Naive thymus-derived CD8-positive, alpha-beta T cell (primary cell): ENCODE data around the gene PDE12. TPM values are rescaled to one million over a fixed set of nuclear protein-coding genes. Genes with fewer than 3 reads are reported as not detected.

ENCODE experiments used
- ATAC-seq, 2 donors: fragments of 150-1000 bp; cut with Tn5 transposase in 1 of 2; sonication (Bioruptor Pico), chemical (Tn5 transposase) in 1 of 2; 1 replicate in 1 of 2; 2 replicates in 1 of 2; pipeline ENCODE4 v1.10.0; 2021; ENCODE audit warnings: mild to moderate bottlenecking in 2 of 2, moderate library complexity in 2 of 2
- POLR2A ChIA-PET: fragments of 350-600 bp; sonication (Branson Sonifier 250); formaldehyde crosslinking; loops from one replicate; lab custom pipeline; 2021; ENCODE audit warnings: antibody characterized with exemption; lab: Charles Lee
- DNase-seq, 10 donors: peaks; one replicate each; pipeline versions ENCODE4 v3.0.0 to v3.0.0-alpha.2; 2020 to 2022
- H3K27ac Mint-ChIP-seq, 10 donors: one replicate each; pipeline ENCODE4 v1.8.0; 2020 to 2022; ENCODE audit warnings: mild to moderate bottlenecking in 10 of 10, mixed read lengths in 10 of 10, moderate library complexity in 4 of 10, inconsistent platforms in 1 of 10
- H3K27me3 Mint-ChIP-seq, 5 donors: one replicate each; pipeline ENCODE4 v1.8.0; 2021 to 2022; ENCODE audit warnings: mixed read lengths in 5 of 5
- H3K36me3 Mint-ChIP-seq, 3 donors: one replicate each; pipeline ENCODE4 v1.8.0; 2020 to 2022; ENCODE audit warnings: mixed read lengths in 3 of 3, mild to moderate bottlenecking in 2 of 3, inconsistent platforms in 1 of 3
- H3K4me1 Mint-ChIP-seq, 4 donors: one replicate each; pipeline ENCODE4 v1.8.0; 2021 to 2022; ENCODE audit warnings: mixed read lengths in 4 of 4
- H3K4me3 Mint-ChIP-seq, 10 donors: one replicate each; pipeline ENCODE4 v1.8.0; 2020 to 2022; ENCODE audit warnings: mild to moderate bottlenecking in 10 of 10, mixed read lengths in 10 of 10, moderate library complexity in 6 of 10, inconsistent platforms in 1 of 10
- H3K9me3 Mint-ChIP-seq, 9 donors: one replicate each; pipeline ENCODE4 v1.8.0; 2020 to 2022; ENCODE audit warnings: mixed read lengths in 9 of 9, mild to moderate bottlenecking in 3 of 9, inconsistent platforms in 1 of 9, moderate library complexity in 1 of 9
- polyA plus RNA-seq, 3 donors: library from polyadenylated mRNA; unstranded; fragments of 300-500 nt; fragmentation: Illumina TruSeq; gene quantifications; one replicate each; pipeline ENCODE4 v1.2.3, GENCODE V29; 2021
- total RNA-seq, 8 experiments: library from RNA in 2 of 8; stranded (reverse) in 2 of 8; gene quantifications; one replicate each; pipeline ENCODE4 v1.2.3 and lab custom pipeline; 2021 to 2026

Gene PDE12
- total and polyA plus RNA-seq, 5 experiments from 2014 or later, result 11.3 to 26.2 (median 17.5) TPM

- H3K27ac Mint-ChIP-seq, result peak overlapping the region; percentile 97 to 100 (median 99)
- ATAC-seq (peak; percentile 31 to 49), DNase-seq (peak in 8 of 10 donors; percentile 7 to 67 (median 36))
- peak overlapping the region; percentile 74 to 100 (median 95) for H3K4me3 Mint-ChIP-seq
- H3K27me3 Mint-ChIP-seq, result no peaks in the 10 kb centered on the region
- H3K36me3 Mint-ChIP-seq, result peaks cover 0 to 38% (median 8%) of the 10 kb centered on the region in 3 donors
- no peaks in the 10 kb centered on the region for H3K9me3 Mint-ChIP-seq
- POLR2A ChIA-PET, result interaction anchor here (0.6 to 4.4 kb wide), 12 partner anchors 10 to 525 kb away, joined by 3 to 73 read pairs (median 4); partner anchors contain the start of genes ARF4, DENND6A and SLMAP
- peaks cover 7 to 54% (median 41%) of the 10 kb centered on the region in 4 donors for H3K4me1 Mint-ChIP-seq
These were observed 1.0 kb downstream of the PDE12 start for GRCh38 chr3:57557085-57557537.

- Mint-ChIP-seq H3K27me3 (no peaks in the 10 kb centered on the region), H3K27ac (peak overlapping the region in 3 of 10 donors; percentile 16 to 58 (median 27)), H3K4me3 (peak overlapping the region in 8 of 10 donors; percentile 5 to 74 (median 61)), H3K9me3 (no peaks in the 10 kb centered on the region), H3K36me3 (peaks cover 0 to 45% (median 11%) of the 10 kb centered on the region in 3 donors), H3K4me1 (peaks cover 9 to 62% (median 44%) of the 10 kb centered on the region in 4 donors)
- DNase-seq, result no peak
- no peak for ATAC-seq
- POLR2A ChIA-PET, result no interaction called here
These were observed 3.5 kb downstream of the PDE12 start for GRCh38 chr3:57559526-57559925.

GRCh38 chr3:57569859-57570450, 13.9 kb downstream of the PDE12 start:
- POLR2A ChIA-PET, result interaction anchor here (0.5 to 1.3 kb wide), 3 partner anchors 16 to 123 kb away, joined by 3 read pairs; partner anchors contain the start of gene DENND6A
- Mint-ChIP-seq H3K27me3 (no peaks in the 10 kb centered on the region), H3K4me1 (peaks cover 0 to 6% (median 5%) of the 10 kb centered on the region in 4 donors), H3K9me3 (no peaks in the 10 kb centered on the region), H3K4me3 (no peak overlapping the region), H3K36me3 (peaks cover 0 to 83% (median 1%) of the 10 kb centered on the region in 3 donors), H3K27ac (peak overlapping the region in 6 of 10 donors; percentile 20 to 69 (median 46))
- DNase-seq (no peak), ATAC-seq (no peak)

- no peaks in the 10 kb centered on the region for H3K9me3 Mint-ChIP-seq
- peak overlapping the region in 9 of 10 donors; percentile 15 to 74 (median 41) for H3K27ac Mint-ChIP-seq
- H3K4me1 Mint-ChIP-seq, result peaks cover 0 to 9% (median 5%) of the 10 kb centered on the region in 4 donors
These were observed 14.8 kb downstream of the PDE12 start for GRCh38 chr3:57570878-57571277.

GRCh38 chr3:57572096-57572495, 16.0 kb downstream of the PDE12 start:
- no peak overlapping the region for H3K4me3 Mint-ChIP-seq
- H3K4me1 Mint-ChIP-seq, result peaks cover 2 to 14% (median 10%) of the 10 kb centered on the region in 4 donors
- no peaks in the 10 kb centered on the region for H3K9me3 Mint-ChIP-seq
- no peak overlapping the region for H3K27ac Mint-ChIP-seq
- ATAC-seq (no peak), DNase-seq (no peak)
- peaks cover 0 to 89% (median 6%) of the 10 kb centered on the region in 3 donors for H3K36me3 Mint-ChIP-seq
- POLR2A ChIA-PET, result no interaction called here
- no peaks in the 10 kb centered on the region for H3K27me3 Mint-ChIP-seq

More at GRCh38 chr3:57570878-57571277, 14.8 kb downstream of the PDE12 start:
- no peaks in the 10 kb centered on the region for H3K27me3 Mint-ChIP-seq
- H3K4me3 Mint-ChIP-seq, result no peak overlapping the region
- no peak for ATAC-seq
- no peak for DNase-seq
- POLR2A ChIA-PET, result interaction anchor here (0.9 kb wide), 1 partner anchor 23 kb away, joined by 3 read pairs; no protein-coding TSS in a partner anchor
- H3K36me3 Mint-ChIP-seq, result peaks cover 0 to 88% (median 4%) of the 10 kb centered on the region in 3 donors

GRCh38 chr3:57575966-57576626, 20.0 kb downstream of the PDE12 start:
- Mint-ChIP-seq H3K36me3 (peaks cover 0 to 91% (median 11%) of the 10 kb centered on the region in 3 donors), H3K9me3 (no peaks in the 10 kb centered on the region), H3K27ac (peak overlapping the region in 8 of 10 donors; percentile 1 to 70 (median 38)), H3K27me3 (no peaks in the 10 kb centered on the region), H3K4me3 (no peak overlapping the region), H3K4me1 (peaks cover 5 to 18% (median 12%) of the 10 kb centered on the region in 4 donors)
- no peak for DNase-seq
- POLR2A ChIA-PET, result no interaction called here
- no peak for ATAC-seq

- DNase-seq (no peak), ATAC-seq (no peak)
- H3K27ac Mint-ChIP-seq, result peak overlapping the region in 7 of 10 donors; percentile 10 to 83 (median 60)
- peaks cover 6 to 19% (median 8%) of the 10 kb centered on the region in 4 donors for H3K4me1 Mint-ChIP-seq
- POLR2A ChIA-PET, result interaction anchor here (1.5 kb wide), 1 partner anchor 21 kb away, joined by 5 read pairs; the partner anchor contains the start of gene PDE12
- H3K9me3 Mint-ChIP-seq, result no peaks in the 10 kb centered on the region
- H3K36me3 Mint-ChIP-seq, result peaks cover 0 to 81% (median 10%) of the 10 kb centered on the region in 3 donors
- H3K4me3 Mint-ChIP-seq, result peak overlapping the region in 1 of 10 donors; percentile 14
- no peaks in the 10 kb centered on the region for H3K27me3 Mint-ChIP-seq
These were observed 21.7 kb downstream of the PDE12 start for GRCh38 chr3:57577801-57578200.

- H3K4me3 Mint-ChIP-seq, result no peak overlapping the region
- no peaks in the 10 kb centered on the region for H3K27me3 Mint-ChIP-seq
- H3K36me3 Mint-ChIP-seq, result peaks cover 0 to 57% (median 3%) of the 10 kb centered on the region in 3 donors
- H3K27ac Mint-ChIP-seq, result peak overlapping the region in 2 of 10 donors; percentile 22 to 50
- peak; percentile 47 to 71 for ATAC-seq
- no peaks in the 10 kb centered on the region for H3K9me3 Mint-ChIP-seq
- H3K4me1 Mint-ChIP-seq, result peaks cover 3 to 35% (median 26%) of the 10 kb centered on the region in 4 donors
- peak in 1 of 10 donors; percentile 20 for DNase-seq
- POLR2A ChIA-PET, result interaction anchor here (1.0 kb wide), 1 partner anchor 43 kb away, joined by 3 read pairs; no protein-coding TSS in a partner anchor
These were observed 26.5 kb downstream of the PDE12 start for GRCh38 chr3:57582474-57583168.

- Mint-ChIP-seq H3K4me1 (peaks cover 3 to 38% (median 28%) of the 10 kb centered on the region in 4 donors), H3K27ac (peak overlapping the region in 1 of 10 donors; percentile 2), H3K4me3 (no peak overlapping the region), H3K36me3 (peaks cover 0 to 52% (median 3%) of the 10 kb centered on the region in 3 donors), H3K9me3 (no peaks in the 10 kb centered on the region), H3K27me3 (no peaks in the 10 kb centered on the region)
- no peak for ATAC-seq
- POLR2A ChIA-PET, result no interaction called here
- no peak for DNase-seq
These were observed 27.5 kb downstream of the PDE12 start for GRCh38 chr3:57583544-57583943.

GRCh38 chr3:57586778-57587177, 30.7 kb downstream of the PDE12 start:
- Mint-ChIP-seq H3K27ac (peak overlapping the region in 3 of 10 donors; percentile 35 to 52 (median 51)), H3K9me3 (no peaks in the 10 kb centered on the region), H3K36me3 (peaks cover 0 to 41% (median 0%) of the 10 kb centered on the region in 3 donors), H3K4me1 (peaks cover 3 to 50% (median 35%) of the 10 kb centered on the region in 4 donors), H3K4me3 (no peak overlapping the region), H3K27me3 (no peaks in the 10 kb centered on the region)
- ATAC-seq (no peak), DNase-seq (no peak)
- POLR2A ChIA-PET, result interaction anchor here (0.7 to 1.1 kb wide), 2 partner anchors 11 to 106 kb away, joined by 3 to 5 read pairs; partner anchors contain the start of gene ARF4

- peaks cover 4 to 58% (median 42%) of the 10 kb centered on the region in 4 donors for H3K4me1 Mint-ChIP-seq
- no peaks in the 10 kb centered on the region for H3K9me3 Mint-ChIP-seq
- peaks cover 0 to 44% (median 0%) of the 10 kb centered on the region in 3 donors for H3K36me3 Mint-ChIP-seq
- ATAC-seq (no peak), DNase-seq (no peak)
- POLR2A ChIA-PET, result no interaction called here
- H3K27me3 Mint-ChIP-seq, result no peaks in the 10 kb centered on the region
- no peak overlapping the region for H3K4me3 Mint-ChIP-seq
- peak overlapping the region in 3 of 10 donors; percentile 1 to 49 (median 34) for H3K27ac Mint-ChIP-seq
These were observed 31.8 kb downstream of the PDE12 start for GRCh38 chr3:57587905-57588304.

- Mint-ChIP-seq H3K36me3 (peaks cover 0 to 28% (median 0%) of the 10 kb centered on the region in 3 donors), H3K4me3 (peak overlapping the region in 1 of 10 donors; percentile 10), H3K9me3 (no peaks in the 10 kb centered on the region), H3K4me1 (peaks cover 8 to 61% (median 51%) of the 10 kb centered on the region in 4 donors), H3K27ac (peak overlapping the region in 3 of 10 donors; percentile 24 to 60 (median 34)), H3K27me3 (no peaks in the 10 kb centered on the region)
- POLR2A ChIA-PET, result interaction anchor here (0.8 kb wide), 1 partner anchor 35 kb away, joined by 3 read pairs; no protein-coding TSS in a partner anchor
- DNase-seq (no peak), ATAC-seq (no peak)
These were observed 36.2 kb downstream of the PDE12 start for GRCh38 chr3:57592306-57592705.
